Neural progenitor cell (in vitro differentiated cells): Measurements from ENCODE around the gene OR2A7.
"Not testable (repeated sequence)": the region's sequence is repeated elsewhere in the genome, so short reads cannot be mapped to it uniquely, and the experiment has no call there.

Experiments used
- CTCF ChIP-seq: fragments of 200-600 bp; sonication (generic); IDR thresholded peaks from 2 replicates; pipeline ENCODE4 v1.5.1; 2017; ENCODE audit warnings: antibody characterized with exemption, mild to moderate bottlenecking
- EZH2 ChIP-seq: fragments of 200-600 bp; sonication (generic); IDR thresholded peaks from 2 replicates; pipeline ENCODE4 v1.6.1; 2017; ENCODE audit warnings: antibody characterized with exemption, mild to moderate bottlenecking, moderate library complexity
- EZH2phosphoT487 ChIP-seq: fragments of 200-600 bp; sonication (generic); IDR thresholded peaks from 2 replicates; pipeline ENCODE4 v1.6.1; 2017; ENCODE audit warnings: antibody characterized with exemption

- TF ChIP-seq CTCF, EZH2, EZH2phosphoT487: not testable (repeated sequence)
Measured at GRCh38 chr7:144259067-144259466, 5.5 kb downstream of the OR2A7 start.
